CD14-positive monocyte (primary cell): ENCODE measurements around the gene DOK5. TPM values are rescaled to one million over a fixed set of nuclear protein-coding genes. Genes with fewer than 3 reads are reported as not detected.

Experiments used
- DNase-seq, 3 donors: peaks; one replicate each; pipeline ENCODE4 v3.0.0-alpha.2; 2011 to 2022
- H2AFZ ChIP-seq: 2 replicates; pipeline ENCODE4 v1.6.0; 2012; ENCODE audit warnings: mild to moderate bottlenecking, low read depth, low read length, inconsistent platforms; ENCODE audit not compliant: insufficient read depth, poor library complexity, severe bottlenecking
- H3K27ac ChIP-seq, 2 donors: 1 replicate in 1 of 2; 2 replicates in 1 of 2; pipeline ENCODE4 v1.5.1; 2012 to 2013; ENCODE audit warnings: low read length in 2 of 2, control low read depth in 1 of 2, inconsistent platforms in 1 of 2, low read depth in 1 of 2, mild to moderate bottlenecking in 1 of 2
- H3K27me3 ChIP-seq, 2 donors: one replicate each; pipeline versions ENCODE4 v1.6.0 to v1.6.1; 2011 to 2013; ENCODE audit warnings: low read length in 2 of 2; ENCODE audit not compliant: control insufficient read depth in 2 of 2, insufficient read depth in 2 of 2
- H3K36me3 ChIP-seq, 2 donors: replicated peaks in 1 of 2; 1 replicate in 1 of 2; 2 replicates in 1 of 2; pipeline versions ENCODE4 v1.5.1 to v1.6.1; 2012 to 2013; ENCODE audit warnings: low read length in 2 of 2, control low read depth in 1 of 2, inconsistent platforms in 1 of 2, mild to moderate bottlenecking in 1 of 2; ENCODE audit not compliant: insufficient read depth in 2 of 2, control insufficient read depth in 1 of 2
- H3K4me1 ChIP-seq, 2 donors: 1 replicate in 1 of 2; 2 replicates in 1 of 2; pipeline versions ENCODE4 v1.5.1 to v1.6.1; 2012 to 2013; ENCODE audit warnings: low read length in 2 of 2, control low read depth in 1 of 2, inconsistent platforms in 1 of 2, mild to moderate bottlenecking in 1 of 2, moderate library complexity in 1 of 2; ENCODE audit not compliant: insufficient read depth in 2 of 2, control insufficient read depth in 1 of 2
- H3K4me2 ChIP-seq: replicated peaks from 2 replicates; pipeline ENCODE3; 2012; ENCODE audit warnings: low read length, moderate library complexity, mild to moderate bottlenecking; ENCODE audit not compliant: poor library complexity, severe bottlenecking; ENCODE audit errors: extremely low read depth
- H3K4me3 ChIP-seq, 3 experiments: fragments of 200-600 bp in 1 of 3; sonication (generic) in 1 of 3; replicated peaks in 1 of 3; 1 replicate in 2 of 3; 2 replicates in 1 of 3; pipeline ENCODE4 v1.5.1; 2011 to 2013; ENCODE audit warnings: low read length in 3 of 3, mild to moderate bottlenecking in 3 of 3, control low read depth in 2 of 3, low read depth in 2 of 3, inconsistent platforms in 1 of 3, moderate library complexity in 1 of 3
- H3K79me2 ChIP-seq: 2 replicates; pipeline ENCODE4 v1.6.0; 2012; ENCODE audit warnings: mild to moderate bottlenecking, control low read depth, inconsistent platforms, low read length, moderate library complexity; ENCODE audit not compliant: insufficient read depth
- H3K9ac ChIP-seq: 2 replicates; pipeline ENCODE4 v1.6.0; 2017; ENCODE audit warnings: low read length, mild to moderate bottlenecking; ENCODE audit not compliant: insufficient read depth, poor library complexity, severe bottlenecking
- H3K9me3 ChIP-seq, 2 donors: replicated peaks in 1 of 2; 1 replicate in 1 of 2; 2 replicates in 1 of 2; pipeline versions ENCODE4 v1.5.1 to v1.6.1; 2012 to 2013; ENCODE audit warnings: low read length in 2 of 2, control low read depth in 1 of 2; ENCODE audit not compliant: control insufficient read depth in 1 of 2, insufficient read depth in 1 of 2
- H4K20me1 ChIP-seq: 2 replicates; pipeline ENCODE4 v1.6.0; 2012; ENCODE audit warnings: mild to moderate bottlenecking, low read length, control low read depth, moderate library complexity; ENCODE audit not compliant: insufficient read depth
- H3K27ac Mint-ChIP-seq, 7 donors: one replicate each; pipeline ENCODE4 v1.8.0; 2020; ENCODE audit warnings: mild to moderate bottlenecking in 7 of 7, mixed read lengths in 7 of 7, moderate library complexity in 6 of 7, inconsistent platforms in 2 of 7
- H3K27me3 Mint-ChIP-seq, 3 donors: one replicate each; pipeline ENCODE4 v1.8.0; 2021 to 2022; ENCODE audit warnings: low read depth in 3 of 3, mild to moderate bottlenecking in 3 of 3, mixed read lengths in 3 of 3, moderate library complexity in 3 of 3, inconsistent platforms in 1 of 3
- H3K36me3 Mint-ChIP-seq, 2 donors: one replicate each; pipeline ENCODE4 v1.8.0; 2020; ENCODE audit warnings: mixed read lengths in 2 of 2, inconsistent platforms in 1 of 2, mild to moderate bottlenecking in 1 of 2
- H3K4me1 Mint-ChIP-seq: one replicate; pipeline ENCODE4 v1.8.0; 2020; ENCODE audit warnings: mild to moderate bottlenecking, mixed read lengths
- H3K4me3 Mint-ChIP-seq, 2 donors: one replicate each; pipeline ENCODE4 v1.8.0; 2020; ENCODE audit warnings: mild to moderate bottlenecking in 2 of 2, mixed read lengths in 2 of 2, moderate library complexity in 1 of 2
- H3K9me3 Mint-ChIP-seq, 7 donors: one replicate each; pipeline ENCODE4 v1.8.0; 2020 to 2022; ENCODE audit warnings: mixed read lengths in 7 of 7, mild to moderate bottlenecking in 6 of 7, moderate library complexity in 6 of 7, inconsistent platforms in 2 of 7
- CTCF ChIP-seq: fragments of 200-600 bp; IDR thresholded peaks from one replicate; pipeline ENCODE4 v1.8.0; 2022; ENCODE audit warnings: antibody characterized with exemption, mild to moderate bottlenecking
- WGBS: methylation state at CpG from one replicate; pipeline ENCODE4 v1.1.5; 2013; ENCODE audit warnings: missing lambda C conversion rate; ENCODE audit not compliant: insufficient coverage; 5-methylcytosine and 5-hydroxymethylcytosine counted together
- intact Hi-C, 2 donors: fragments of 100-400 bp; cut with micrococcal nuclease; formaldehyde crosslinking; loops; one replicate each; pipeline versions ENCODE4 v1.15.0 to v1.15.1; 2023
- polyA plus RNA-seq, 3 donors: library from polyadenylated mRNA; depleted of rRNA in 1 of 3; unstranded in 2 of 3; stranded (reverse) in 1 of 3; fragments of 300-500 nt in 2 of 3; fragments of >200 nt in 1 of 3; fragmentation: Illumina TruSeq in 2 of 3; gene quantifications; 1 replicate in 2 of 3; 2 replicates in 1 of 3; pipeline ENCODE4 v1.2.3, GENCODE V29; 2012 to 2021

The DOK5 gene
- polyA plus RNA-seq, 3 donors = not detected

- H3K9me3 ChIP-seq = no peaks in the 10 kb centered on the region
- no peaks in the 10 kb centered on the region for H3K36me3 ChIP-seq
- no peaks in the 10 kb centered on the region for H3K27me3 ChIP-seq
- H3K79me2 ChIP-seq = no peaks in the 10 kb centered on the region
- H2AFZ ChIP-seq = no peak overlapping the region
- intact Hi-C loops = loop anchor here in 1 of 2 donors (10.0 kb wide), 1 partner anchor 415 kb away; no protein-coding TSS in a partner anchor
- Mint-ChIP-seq H3K4me3 (no peak overlapping the region), H3K9me3 (no peaks in the 10 kb centered on the region), H3K27ac (no peak overlapping the region), H3K36me3 (no peaks in the 10 kb centered on the region), H3K27me3 (peaks cover 2 to 5% (median 3%) of the 10 kb centered on the region in 3 donors), H3K4me1 (no peaks in the 10 kb centered on the region)
- H4K20me1 ChIP-seq = no peaks in the 10 kb centered on the region
- H3K4me3 ChIP-seq = no peak overlapping the region
- DNase-seq = no peak
- 85% methylated on average over 4 of the region's 8 CpGs for WGBS
- H3K4me2 ChIP-seq = no peak overlapping the region
- H3K27ac ChIP-seq = no peak overlapping the region
- TF ChIP-seq CTCF = no peak
- H3K9ac ChIP-seq = no peak overlapping the region
- H3K4me1 ChIP-seq = no peaks in the 10 kb centered on the region
These were observed 164.5 kb downstream of the DOK5 start for GRCh38 chr20:54639941-54640340.

- Histone ChIP-seq H3K27me3 (no peaks in the 10 kb centered on the region), H3K27ac (no peak overlapping the region), H2AFZ (no peak overlapping the region), H3K9ac (no peak overlapping the region), H3K4me2 (no peak overlapping the region), H3K36me3 (no peaks in the 10 kb centered on the region), H3K4me1 (no peaks in the 10 kb centered on the region), H3K4me3 (no peak overlapping the region), H3K79me2 (no peaks in the 10 kb centered on the region), H4K20me1 (no peaks in the 10 kb centered on the region), H3K9me3 (no peaks in the 10 kb centered on the region)
- TF ChIP-seq CTCF = no peak
- H3K4me3 Mint-ChIP-seq = no peak overlapping the region
- no peaks in the 10 kb centered on the region for H3K9me3 Mint-ChIP-seq
- peaks cover 3 to 5% (median 4%) of the 10 kb centered on the region in 3 donors for H3K27me3 Mint-ChIP-seq
- intact Hi-C loops = loop anchor here in 1 of 2 donors (10.0 kb wide), 1 partner anchor 416 kb away; no protein-coding TSS in a partner anchor
- no peaks in the 10 kb centered on the region for H3K4me1 Mint-ChIP-seq
- H3K27ac Mint-ChIP-seq = no peak overlapping the region
- WGBS = no CpG with 5 or more reads among the region's 2 CpGs
- H3K36me3 Mint-ChIP-seq = no peaks in the 10 kb centered on the region
- DNase-seq = no peak
These were observed 165.4 kb downstream of the DOK5 start for GRCh38 chr20:54640800-54641199.
